IPS-20b (cell line): ENCODE results near the gene CLMN.
"Not testable (repeated sequence)": the region's sequence is repeated elsewhere in the genome, so short reads cannot be mapped to it uniquely, and the experiment has no call there.

Experiments
- H3K27ac ChIP-seq: one replicate; pipeline ENCODE4 v1.5.1; 2013; ENCODE audit warnings: low read length
- H3K27me3 ChIP-seq: 2 replicates; pipeline ENCODE4 v1.6.1; 2013; ENCODE audit warnings: mild to moderate bottlenecking, low read length, inconsistent platforms; ENCODE audit not compliant: insufficient read depth
- H3K36me3 ChIP-seq: 2 replicates; pipeline ENCODE4 v1.6.1; 2013; ENCODE audit warnings: low read depth, mild to moderate bottlenecking, inconsistent platforms, low read length, moderate library complexity; ENCODE audit not compliant: insufficient read depth
- H3K4me1 ChIP-seq: 2 replicates; pipeline ENCODE4 v1.6.1; 2013; ENCODE audit warnings: mild to moderate bottlenecking, control low read depth, inconsistent platforms, low read length, moderate library complexity; ENCODE audit not compliant: insufficient read depth
- H3K4me3 ChIP-seq: 2 replicates; pipeline ENCODE4 v1.5.1; 2013; ENCODE audit warnings: mild to moderate bottlenecking, low read length, inconsistent platforms
- H3K9ac ChIP-seq: 2 replicates; pipeline ENCODE4 v1.6.1; 2013; ENCODE audit warnings: low read depth, mild to moderate bottlenecking, inconsistent platforms, low read length, moderate library complexity
- H3K9me3 ChIP-seq: 2 replicates; pipeline ENCODE4 v1.6.1; 2013; ENCODE audit warnings: mild to moderate bottlenecking, low read depth, low read length, inconsistent platforms; ENCODE audit not compliant: insufficient read depth

Gene CLMN

DNA sequence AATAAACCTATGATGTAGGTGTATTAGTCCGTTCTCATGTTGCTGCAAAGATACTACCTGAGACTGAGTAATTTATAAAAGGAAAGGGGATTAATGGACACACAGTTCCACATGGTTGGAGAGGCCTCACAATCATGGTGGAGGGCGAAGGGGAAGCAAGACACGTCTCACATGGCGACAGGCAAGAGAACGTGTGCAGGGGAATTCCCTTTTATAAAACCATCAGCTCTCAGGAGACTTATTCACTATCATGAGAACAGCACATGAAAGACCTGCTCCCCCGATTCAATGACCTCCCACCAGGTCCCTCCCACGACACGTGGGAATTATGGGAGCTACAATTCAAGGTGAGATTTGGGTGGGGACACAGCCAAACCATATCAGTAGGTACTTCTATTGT, 103.7 kb downstream of the CLMN start:
- peaks cover 28% of the 10 kb centered on the region; the same call in 1 of the 2 replicates for H3K27me3 ChIP-seq

DNA sequence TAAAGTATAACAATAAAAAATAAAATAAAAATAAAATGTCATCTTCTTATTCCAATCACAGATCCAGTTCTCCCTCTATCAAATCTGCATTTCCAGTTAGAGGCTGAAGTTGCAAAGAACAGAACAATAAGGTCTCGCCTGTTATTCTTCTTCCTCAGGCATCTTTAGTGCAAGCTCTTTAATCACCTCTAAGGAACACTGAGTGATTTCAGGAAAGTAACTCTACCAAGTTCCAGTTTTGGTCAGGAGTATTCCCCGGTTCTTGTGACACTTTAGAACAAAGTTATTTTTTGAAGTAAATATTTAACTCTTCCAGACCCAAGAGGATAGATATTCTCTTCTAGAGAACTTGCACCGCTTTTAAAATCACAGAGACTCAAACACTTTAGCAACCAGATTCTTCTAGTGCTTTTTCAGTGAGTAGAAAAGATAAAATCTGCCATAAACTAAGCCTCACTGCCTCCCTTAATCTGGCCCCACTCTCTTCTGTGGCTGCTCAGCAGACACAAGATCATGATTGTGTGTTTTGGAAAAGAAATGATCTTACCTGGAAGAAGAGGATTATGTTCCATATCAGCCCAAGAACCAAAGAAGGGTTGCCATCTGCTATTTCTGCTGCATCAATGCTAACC, 104.5 kb downstream of the CLMN start:
- Histone ChIP-seq H3K27ac (no peak overlapping the region), H3K4me1 (peaks cover 14% of the 10 kb centered on the region; the same call in 1 of the 2 replicates), H3K36me3 (no peaks in the 10 kb centered on the region), H3K4me3 (no peak overlapping the region), H3K27me3 (peaks cover 27% of the 10 kb centered on the region; the same call in 1 of the 2 replicates), H3K9me3 (no peaks in the 10 kb centered on the region), H3K9ac (no peak overlapping the region)

More for the DNA sequence above, 103.7 kb downstream of the CLMN start:
- H3K4me1 ChIP-seq: peaks cover 19% of the 10 kb centered on the region; the same call in 1 of the 2 replicates
- H3K4me3 ChIP-seq: no peak overlapping the region
- no peaks in the 10 kb centered on the region for H3K9me3 ChIP-seq
- H3K27ac ChIP-seq: no peak overlapping the region
- no peaks in the 10 kb centered on the region for H3K36me3 ChIP-seq
- no peak overlapping the region for H3K9ac ChIP-seq

DNA sequence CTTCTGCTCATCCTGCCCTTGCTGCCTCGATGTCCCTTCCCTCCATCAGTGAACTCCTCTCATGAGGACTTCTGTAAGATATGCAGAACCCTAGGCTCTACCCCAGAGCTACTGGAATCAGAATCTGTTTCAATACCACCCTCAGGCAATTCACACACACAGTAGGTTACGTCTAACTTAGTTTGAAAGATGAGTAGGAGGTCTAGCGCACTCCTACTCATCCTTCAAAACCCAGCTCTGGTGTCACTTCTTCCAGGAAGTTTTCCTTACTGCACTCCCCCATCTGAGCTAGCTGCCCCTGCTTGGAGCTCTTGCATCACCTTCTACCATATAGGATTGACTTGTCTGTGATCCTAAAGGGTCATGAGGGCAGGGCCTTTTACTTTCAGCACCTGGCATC, 105.9 kb downstream of the CLMN start:
- H3K27me3 ChIP-seq: peaks cover 20% of the 10 kb centered on the region; the same call in 1 of the 2 replicates
- H3K4me3 ChIP-seq: no peak overlapping the region
- no peak overlapping the region for H3K27ac ChIP-seq
- H3K36me3 ChIP-seq: no peaks in the 10 kb centered on the region
- H3K4me1 ChIP-seq: peaks cover 8% of the 10 kb centered on the region; the same call in 1 of the 2 replicates
- no peaks in the 10 kb centered on the region for H3K9me3 ChIP-seq
- H3K9ac ChIP-seq: no peak overlapping the region

DNA sequence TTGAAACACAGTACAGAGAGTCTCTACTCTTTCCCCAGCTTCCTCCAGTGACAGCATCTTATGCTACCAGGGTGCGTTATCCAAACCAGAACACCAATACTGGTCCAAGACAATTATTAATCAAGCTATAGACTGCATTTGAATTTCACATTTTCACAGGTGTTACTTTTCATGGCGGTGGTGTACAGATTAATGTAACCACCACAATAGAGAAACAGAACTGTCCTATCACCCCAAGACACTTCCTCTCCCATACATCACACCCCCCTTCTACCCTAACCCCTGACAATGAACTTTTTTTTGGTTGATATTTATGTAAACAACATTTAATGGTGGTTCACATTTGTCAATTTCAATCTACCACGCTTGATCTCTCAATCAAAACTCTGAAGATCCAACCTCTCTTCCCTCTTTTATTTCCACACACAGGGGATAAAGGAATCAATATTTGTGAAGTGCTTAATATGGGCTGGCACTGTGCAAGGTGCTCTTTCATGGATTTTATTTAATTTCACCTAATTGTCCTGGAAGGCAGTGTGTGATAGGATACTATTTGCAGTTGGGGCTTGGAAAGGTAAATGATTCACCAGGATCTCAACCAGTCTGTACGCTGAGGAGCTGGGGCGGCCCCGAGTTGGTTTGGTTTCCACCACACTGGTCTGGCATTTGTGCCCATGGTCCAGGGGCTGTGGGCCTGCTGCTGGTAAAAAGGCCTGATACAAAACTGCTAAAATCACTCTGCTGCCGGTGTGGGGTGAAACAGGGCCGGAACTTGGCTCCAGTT, 107.8 kb downstream of the CLMN start:
- H3K9me3 ChIP-seq: no peaks in the 10 kb centered on the region
- H3K9ac ChIP-seq: no peak overlapping the region
- H3K36me3 ChIP-seq: no peaks in the 10 kb centered on the region
- no peak overlapping the region for H3K27ac ChIP-seq
- no peaks in the 10 kb centered on the region for H3K4me1 ChIP-seq
- H3K4me3 ChIP-seq: no peak overlapping the region
- H3K27me3 ChIP-seq: peaks cover 8% of the 10 kb centered on the region; the same call in 1 of the 2 replicates

DNA sequence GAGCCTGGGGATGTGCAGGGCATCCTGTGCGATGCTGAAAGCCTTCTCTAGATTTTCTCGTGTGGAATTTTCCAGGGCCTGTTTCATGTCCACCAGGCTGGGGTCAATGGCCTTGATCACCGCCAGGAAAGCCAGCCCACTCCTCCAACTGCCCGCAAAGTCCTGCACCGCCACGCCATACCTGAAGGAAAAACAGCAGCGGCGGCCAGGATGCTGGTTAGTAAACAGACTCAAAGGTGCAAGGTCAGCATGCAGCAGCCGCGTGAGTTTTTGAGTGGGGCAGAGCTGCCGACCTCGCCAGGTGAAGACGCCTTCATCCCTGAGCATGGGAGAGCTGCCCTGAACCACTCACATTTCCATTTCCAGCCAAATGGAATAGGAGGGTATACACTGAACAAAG, 109.0 kb downstream of the CLMN start:
- H3K9ac ChIP-seq: no peak overlapping the region
- H3K4me1 ChIP-seq: no peaks in the 10 kb centered on the region
- no peak overlapping the region for H3K27ac ChIP-seq
- H3K9me3 ChIP-seq: no peaks in the 10 kb centered on the region
- no peak overlapping the region for H3K4me3 ChIP-seq
- H3K36me3 ChIP-seq: no peaks in the 10 kb centered on the region
- no peaks in the 10 kb centered on the region for H3K27me3 ChIP-seq

DNA sequence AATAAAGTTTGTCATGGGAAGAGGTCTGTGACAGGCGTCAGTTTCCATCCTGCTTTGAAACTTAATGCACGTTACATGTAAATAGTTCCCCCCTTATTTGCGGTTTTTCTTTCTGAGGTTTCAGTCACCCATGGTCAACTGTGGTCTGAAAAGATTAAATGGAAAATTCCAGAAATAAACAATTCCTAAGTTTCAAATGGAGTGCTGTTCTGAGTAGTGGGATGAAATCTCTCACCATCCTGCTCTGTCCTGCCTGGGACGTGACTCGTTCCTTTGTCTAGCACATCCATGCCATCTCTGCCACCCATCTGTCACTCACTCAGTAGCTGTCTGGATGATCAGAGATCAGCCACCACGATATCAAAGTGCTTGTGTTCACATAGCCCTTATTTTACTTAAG, 111.1 kb downstream of the CLMN start:
- H3K27me3 ChIP-seq: no peaks in the 10 kb centered on the region
- H3K9me3 ChIP-seq: peaks cover 8% of the 10 kb centered on the region; the same call in 1 of the 2 replicates
- no peaks in the 10 kb centered on the region for H3K4me1 ChIP-seq
- no peak overlapping the region for H3K4me3 ChIP-seq
- no peak overlapping the region for H3K9ac ChIP-seq
- 0 out of 2 replicates have a peak, but pooled peaks cover 4% of the 10 kb centered on the region for H3K36me3 ChIP-seq
- H3K27ac ChIP-seq: no peak overlapping the region

DNA sequence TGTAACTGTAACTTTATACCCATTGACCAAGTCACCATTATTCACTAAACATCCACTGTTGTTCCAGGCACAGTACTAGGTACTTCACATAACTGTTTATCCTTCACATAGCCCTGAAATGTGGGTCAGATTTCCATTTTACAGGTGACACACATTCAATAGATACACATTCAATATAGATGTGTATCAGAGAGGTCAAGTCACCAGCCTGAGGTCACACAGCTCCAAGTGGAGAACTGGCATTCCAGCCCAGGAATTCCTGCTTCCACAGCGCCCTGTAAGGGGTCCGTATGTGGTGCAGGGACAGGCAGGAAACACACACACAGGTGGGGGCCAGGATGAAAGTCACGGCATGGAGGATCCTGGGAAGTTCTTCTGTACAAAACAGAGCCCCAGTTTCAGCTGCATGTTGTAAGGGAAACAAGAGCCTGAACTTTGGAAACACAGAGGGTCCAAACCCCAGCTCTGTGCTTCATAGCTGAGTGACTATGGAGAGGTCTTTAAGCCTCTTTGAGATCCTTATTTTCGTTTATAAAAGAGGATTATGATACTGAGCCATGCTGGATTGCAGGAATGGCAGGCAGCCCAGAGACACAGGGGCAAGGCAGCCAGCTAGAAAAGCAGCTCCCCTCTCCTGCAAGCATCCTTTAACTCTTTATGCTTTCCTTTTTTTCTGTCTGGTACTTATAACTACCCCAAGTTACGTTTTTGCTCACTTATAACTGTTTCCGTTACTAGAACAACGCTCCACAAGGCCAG, 112.1 kb downstream of the CLMN start:
- no peaks in the 10 kb centered on the region for H3K27me3 ChIP-seq
- no peak overlapping the region for H3K27ac ChIP-seq
- 0 out of 2 replicates have a peak, but pooled peaks cover 7% of the 10 kb centered on the region for H3K36me3 ChIP-seq
- no peak overlapping the region for H3K4me3 ChIP-seq
- no peak overlapping the region for H3K9ac ChIP-seq
- peaks cover 8% of the 10 kb centered on the region; the same call in 1 of the 2 replicates for H3K9me3 ChIP-seq
- H3K4me1 ChIP-seq: no peaks in the 10 kb centered on the region

DNA sequence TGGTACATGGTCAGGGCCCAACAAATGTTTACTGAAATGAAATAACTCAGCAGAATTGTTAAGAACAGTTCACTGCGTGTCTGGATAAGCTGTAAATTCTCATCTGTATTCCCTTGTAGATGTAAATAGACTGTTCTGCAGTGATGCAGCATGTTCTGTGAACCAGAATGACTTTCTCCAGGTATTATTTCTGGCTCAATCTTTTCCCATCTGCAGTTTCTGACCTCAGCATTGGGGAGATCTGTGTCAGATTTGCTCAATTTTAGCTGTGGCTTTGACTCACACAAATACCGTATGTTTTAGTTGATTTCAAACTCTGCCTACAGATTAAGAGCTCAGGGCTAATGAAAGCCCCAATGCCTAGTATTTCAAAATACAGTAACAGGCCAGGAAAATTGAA, 113.2 kb downstream of the CLMN start:
- Histone ChIP-seq H3K9ac (no peak overlapping the region), H3K9me3 (peaks cover 8% of the 10 kb centered on the region; the same call in 1 of the 2 replicates), H3K4me1 (no peaks in the 10 kb centered on the region), H3K36me3 (0 out of 2 replicates have a peak, but pooled peaks cover 7% of the 10 kb centered on the region), H3K27me3 (no peaks in the 10 kb centered on the region), H3K4me3 (no peak overlapping the region), H3K27ac (no peak overlapping the region)

DNA sequence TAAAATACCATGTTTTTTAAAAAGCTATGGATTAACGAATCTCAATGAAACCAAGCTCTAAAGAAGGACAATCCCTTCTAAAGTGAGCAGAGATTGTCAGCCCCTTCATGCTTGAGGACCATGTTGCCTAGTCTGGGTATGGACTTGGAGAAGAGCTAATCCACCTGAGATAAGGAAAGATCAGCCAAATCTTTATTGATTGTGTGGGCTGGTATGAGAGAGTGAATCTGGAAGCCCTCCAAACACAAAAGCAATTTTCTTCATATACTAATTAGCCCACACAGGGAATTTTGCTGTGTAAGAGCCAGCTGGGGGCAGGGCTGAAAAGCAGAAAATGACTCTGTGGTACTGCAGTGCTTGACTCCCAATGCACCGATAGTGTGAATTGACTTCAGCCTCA, 115.0 kb downstream of the CLMN start:
- no peak overlapping the region for H3K27ac ChIP-seq
- H3K9ac ChIP-seq: no peak overlapping the region
- 0 out of 2 replicates have a peak, but pooled peaks cover 7% of the 10 kb centered on the region for H3K36me3 ChIP-seq
- H3K9me3 ChIP-seq: peaks cover 8% of the 10 kb centered on the region; the same call in 1 of the 2 replicates
- no peak overlapping the region for H3K4me3 ChIP-seq
- H3K4me1 ChIP-seq: peaks cover 4% of the 10 kb centered on the region; the same call in 1 of the 2 replicates
- no peaks in the 10 kb centered on the region for H3K27me3 ChIP-seq

DNA sequence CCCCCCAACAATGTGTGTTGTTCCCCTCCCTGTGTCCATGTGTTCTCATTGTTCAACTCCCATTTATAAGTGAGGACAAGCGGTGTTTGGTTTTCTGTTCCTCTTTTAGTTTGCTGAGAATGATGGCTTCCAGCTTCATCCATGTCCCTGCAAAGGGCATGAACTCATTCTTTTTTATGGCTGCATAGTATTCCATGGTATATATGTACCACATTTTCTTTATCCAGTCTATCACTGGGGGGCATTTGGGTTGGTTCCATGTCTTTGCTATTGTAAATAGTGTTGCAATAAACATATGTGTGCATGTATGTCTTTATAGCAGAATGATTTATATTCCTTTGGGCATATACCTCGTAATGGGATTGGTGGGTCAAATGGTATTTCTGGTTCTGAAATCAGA, 118.0 kb downstream of the CLMN start:
- not testable (repeated sequence) for H3K27me3 ChIP-seq, H3K27ac ChIP-seq, H3K36me3 ChIP-seq, H3K9me3 ChIP-seq, H3K9ac ChIP-seq, H3K4me3 ChIP-seq
- peaks cover 17% of the 10 kb centered on the region; the same call in 1 of the 2 replicates for H3K4me1 ChIP-seq

DNA sequence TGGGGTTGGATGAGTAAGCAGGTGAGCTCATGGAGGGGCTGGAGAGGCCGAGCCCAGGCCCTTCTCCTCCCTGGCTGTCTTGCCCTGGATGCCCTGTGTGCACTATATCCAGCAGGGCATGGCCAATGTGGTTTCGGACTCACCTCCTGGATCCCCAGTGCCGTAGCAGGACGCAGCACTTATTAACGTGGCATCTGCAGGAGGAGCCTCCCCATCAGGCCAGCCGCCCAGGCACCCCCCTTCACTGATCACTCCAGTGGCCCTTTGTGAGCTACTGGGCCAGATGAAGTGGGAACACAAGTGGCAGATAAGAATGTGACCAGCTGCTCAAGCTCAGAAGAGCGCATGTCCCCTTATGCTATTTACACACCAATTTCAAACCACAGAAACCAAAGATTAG, 119.3 kb downstream of the CLMN start:
- H3K27ac ChIP-seq: no peak overlapping the region
- H3K9ac ChIP-seq: no peak overlapping the region
- H3K4me1 ChIP-seq: peaks cover 17% of the 10 kb centered on the region; the same call in 1 of the 2 replicates
- H3K27me3 ChIP-seq: no peaks in the 10 kb centered on the region
- H3K4me3 ChIP-seq: no peak overlapping the region
- H3K36me3 ChIP-seq: 0 out of 2 replicates have a peak, but pooled peaks cover 7% of the 10 kb centered on the region
- peaks cover 7% of the 10 kb centered on the region; the same call in 1 of the 2 replicates for H3K9me3 ChIP-seq
